Mucosa of rectum (tissue), 2 donors: ENCODE data around the gene GLYR1.

Experiments
- H3K27ac ChIP-seq, 2 donors: one replicate each; pipeline ENCODE4 v1.7.0; 2013; ENCODE audit warnings: inconsistent platforms in 2 of 2, low read depth in 2 of 2, low read length in 2 of 2
- H3K27me3 ChIP-seq, 2 donors: one replicate each; pipeline ENCODE4 v1.7.0; 2013; ENCODE audit warnings: low read length in 2 of 2; ENCODE audit not compliant: control insufficient read depth in 2 of 2, insufficient read depth in 2 of 2
- H3K36me3 ChIP-seq, 2 donors: one replicate each; pipeline ENCODE4 v1.7.0; 2013; ENCODE audit warnings: low read length in 2 of 2; ENCODE audit not compliant: control insufficient read depth in 2 of 2, insufficient read depth in 2 of 2
- H3K4me1 ChIP-seq, 2 donors: one replicate each; pipeline ENCODE4 v1.7.0; 2013; ENCODE audit warnings: low read length in 2 of 2, mild to moderate bottlenecking in 1 of 2; ENCODE audit not compliant: control insufficient read depth in 2 of 2, insufficient read depth in 2 of 2
- H3K4me3 ChIP-seq, 2 donors: one replicate each; pipeline ENCODE4 v1.7.0; 2013; ENCODE audit warnings: low read length in 2 of 2
- H3K9ac ChIP-seq, 2 donors: one replicate each; pipeline ENCODE4 v1.7.0; 2013; ENCODE audit warnings: low read length in 2 of 2, low read depth in 1 of 2, mild to moderate bottlenecking in 1 of 2
- H3K9me3 ChIP-seq, 2 donors: one replicate each; pipeline ENCODE4 v1.7.0; 2013; ENCODE audit warnings: low read length in 2 of 2; ENCODE audit not compliant: control insufficient read depth in 2 of 2
- donor health status: healthy.
- donor health status: Normal muscosa, but diverticular disease.

Gene GLYR1

GRCh38 chr16:4879049-4879448 is 32.0 kb upstream of the GLYR1 start:
- Histone ChIP-seq H3K9me3 (no peaks in the 10 kb centered on the region), H3K27ac (no peak overlapping the region), H3K27me3 (no peaks in the 10 kb centered on the region), H3K4me1 (no peaks in the 10 kb centered on the region), H3K9ac (no peak overlapping the region), H3K36me3 (peaks cover 83 to 89% of the 10 kb centered on the region in 2 donors), H3K4me3 (no peak overlapping the region)

- H3K27me3 ChIP-seq: no peaks in the 10 kb centered on the region
- no peaks in the 10 kb centered on the region for H3K4me1 ChIP-seq
- no peak overlapping the region for H3K27ac ChIP-seq
- H3K9ac ChIP-seq: no peak overlapping the region
- peaks cover 81 to 87% of the 10 kb centered on the region in 2 donors for H3K36me3 ChIP-seq
- no peak overlapping the region for H3K4me3 ChIP-seq
- H3K9me3 ChIP-seq: no peaks in the 10 kb centered on the region
Observed at GRCh38 chr16:4877380-4877685, 30.2 kb upstream of the GLYR1 start.

GRCh38 chr16:4876646-4877379 is 29.7 kb upstream of the GLYR1 start:
- H3K9me3 ChIP-seq: no peaks in the 10 kb centered on the region
- peaks cover 82 to 87% of the 10 kb centered on the region in 2 donors for H3K36me3 ChIP-seq
- H3K4me1 ChIP-seq: no peaks in the 10 kb centered on the region
- no peak overlapping the region for H3K4me3 ChIP-seq
- H3K27me3 ChIP-seq: no peaks in the 10 kb centered on the region
- no peak overlapping the region for H3K27ac ChIP-seq
- no peak overlapping the region for H3K9ac ChIP-seq

GRCh38 chr16:4874666-4875065 is 27.6 kb upstream of the GLYR1 start:
- Histone ChIP-seq H3K9ac (no peak overlapping the region), H3K36me3 (peaks cover 81 to 85% of the 10 kb centered on the region in 2 donors), H3K27me3 (no peaks in the 10 kb centered on the region), H3K4me3 (no peak overlapping the region), H3K4me1 (no peaks in the 10 kb centered on the region), H3K27ac (no peak overlapping the region), H3K9me3 (no peaks in the 10 kb centered on the region)

GRCh38 chr16:4873091-4873490 is 26.0 kb upstream of the GLYR1 start:
- no peak overlapping the region for H3K9ac ChIP-seq
- H3K27me3 ChIP-seq: no peaks in the 10 kb centered on the region
- no peak overlapping the region for H3K4me3 ChIP-seq
- H3K36me3 ChIP-seq: peaks cover 70 to 71% of the 10 kb centered on the region in 2 donors
- H3K4me1 ChIP-seq: no peaks in the 10 kb centered on the region
- H3K27ac ChIP-seq: no peak overlapping the region
- H3K9me3 ChIP-seq: no peaks in the 10 kb centered on the region

GRCh38 chr16:4871071-4871470 is 24.0 kb upstream of the GLYR1 start:
- Histone ChIP-seq H3K4me3 (no peak overlapping the region), H3K4me1 (no peaks in the 10 kb centered on the region), H3K27ac (no peak overlapping the region), H3K9me3 (no peaks in the 10 kb centered on the region), H3K36me3 (peaks cover 54 to 60% of the 10 kb centered on the region in 2 donors), H3K9ac (no peak overlapping the region), H3K27me3 (no peaks in the 10 kb centered on the region)

- Histone ChIP-seq H3K9ac (no peak overlapping the region), H3K27ac (no peak overlapping the region), H3K27me3 (no peaks in the 10 kb centered on the region), H3K9me3 (no peaks in the 10 kb centered on the region), H3K4me1 (no peaks in the 10 kb centered on the region), H3K36me3 (peaks cover 49 to 54% of the 10 kb centered on the region in 2 donors), H3K4me3 (no peak overlapping the region)
Observed at GRCh38 chr16:4870138-4870671, 23.1 kb upstream of the GLYR1 start.

GRCh38 chr16:4869147-4869805 is 22.2 kb upstream of the GLYR1 start:
- Histone ChIP-seq H3K9ac (no peak overlapping the region), H3K36me3 (peaks cover 40 to 49% of the 10 kb centered on the region in 2 donors)

GRCh38 chr16:4868535-4868934 is 21.4 kb upstream of the GLYR1 start:
- Histone ChIP-seq H3K4me1 (no peaks in the 10 kb centered on the region), H3K36me3 (peaks cover 33 to 43% of the 10 kb centered on the region in 2 donors), H3K9me3 (no peaks in the 10 kb centered on the region), H3K27ac (no peak overlapping the region), H3K27me3 (no peaks in the 10 kb centered on the region), H3K9ac (no peak overlapping the region), H3K4me3 (no peak overlapping the region)

More at GRCh38 chr16:4869147-4869805, 22.2 kb upstream of the GLYR1 start:
- H3K4me1 ChIP-seq: no peaks in the 10 kb centered on the region
- H3K9me3 ChIP-seq: no peaks in the 10 kb centered on the region
- no peaks in the 10 kb centered on the region for H3K27me3 ChIP-seq
- no peak overlapping the region for H3K27ac ChIP-seq
- H3K4me3 ChIP-seq: no peak overlapping the region

- no peaks in the 10 kb centered on the region for H3K9me3 ChIP-seq
- H3K4me3 ChIP-seq: no peak overlapping the region
- H3K36me3 ChIP-seq: peaks cover 31 to 38% of the 10 kb centered on the region in 2 donors
- H3K9ac ChIP-seq: no peak overlapping the region
- no peak overlapping the region for H3K27ac ChIP-seq
- no peaks in the 10 kb centered on the region for H3K4me1 ChIP-seq
- no peaks in the 10 kb centered on the region for H3K27me3 ChIP-seq
Observed at GRCh38 chr16:4868026-4868425, 20.9 kb upstream of the GLYR1 start.
